Peyer's patch (tissue), 4 donors: Measurements from ENCODE around the gene NCOA5.

Source experiments
- CTCF ChIP-seq, 6 experiments: fragments of 450-650 bp in 4 of 6; fragments of 200-600 bp in 2 of 6; sonication (generic) in 1 of 6; IDR thresholded peaks; one replicate each; pipeline ENCODE4 v1.5.1; 2017 to 2019; ENCODE audit warnings: antibody characterized with exemption in 6 of 6, mild to moderate bottlenecking in 3 of 6, moderate library complexity in 1 of 6
- POLR2A ChIP-seq, 2 donors: fragments of 450-650 bp; IDR thresholded peaks; one replicate each; pipeline ENCODE4 v1.5.1; 2017; ENCODE audit warnings: antibody characterized with exemption in 2 of 2, mild to moderate bottlenecking in 2 of 2, moderate library complexity in 2 of 2

DNA sequence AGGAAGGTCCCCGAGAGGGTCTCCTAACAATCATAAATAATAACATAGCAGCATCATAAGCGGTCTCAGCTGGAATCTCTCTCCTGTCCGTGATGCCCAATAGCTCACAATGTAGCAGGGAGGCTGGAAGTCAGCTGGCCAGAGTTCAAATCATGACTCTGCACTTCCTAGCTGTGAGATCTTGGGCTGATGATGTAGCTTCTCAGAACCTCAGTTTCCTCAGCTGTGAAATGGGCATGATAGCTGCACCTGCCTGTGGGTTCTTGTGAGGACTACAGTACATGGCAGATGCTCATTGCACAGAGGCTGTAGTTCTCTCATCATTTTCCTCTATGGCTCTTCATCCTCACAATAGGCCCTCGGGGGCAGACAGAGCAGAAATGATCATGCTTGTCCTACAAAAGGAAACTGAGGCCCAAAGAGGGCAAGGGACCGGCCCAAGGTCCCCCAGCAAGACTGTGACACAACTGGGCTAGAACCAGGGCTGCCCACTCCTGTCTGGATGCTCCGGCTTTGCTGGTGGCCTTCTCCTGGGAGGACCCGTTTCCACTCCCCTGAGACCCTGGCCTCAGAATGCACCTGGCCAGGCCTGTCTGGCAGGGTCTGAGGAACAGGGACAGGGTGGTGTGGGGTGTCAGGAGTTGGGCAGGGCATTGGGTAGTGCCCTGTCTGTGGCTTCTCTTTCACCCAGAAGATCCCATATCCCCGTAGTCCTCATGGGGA, 43.0 kb downstream of the NCOA5 start:
- no peak for TF ChIP-seq CTCF (IDR thresholded peaks at IDR 0.05)
- no peak for TF ChIP-seq POLR2A (IDR thresholded peaks at IDR 0.05)
